Measurements from ENCODE around the gene POLK.
"Not testable (repeated sequence)": the region's sequence is repeated elsewhere in the genome, so short reads cannot be mapped to it uniquely, and the experiment has no call there.

The POLK gene

DNA sequence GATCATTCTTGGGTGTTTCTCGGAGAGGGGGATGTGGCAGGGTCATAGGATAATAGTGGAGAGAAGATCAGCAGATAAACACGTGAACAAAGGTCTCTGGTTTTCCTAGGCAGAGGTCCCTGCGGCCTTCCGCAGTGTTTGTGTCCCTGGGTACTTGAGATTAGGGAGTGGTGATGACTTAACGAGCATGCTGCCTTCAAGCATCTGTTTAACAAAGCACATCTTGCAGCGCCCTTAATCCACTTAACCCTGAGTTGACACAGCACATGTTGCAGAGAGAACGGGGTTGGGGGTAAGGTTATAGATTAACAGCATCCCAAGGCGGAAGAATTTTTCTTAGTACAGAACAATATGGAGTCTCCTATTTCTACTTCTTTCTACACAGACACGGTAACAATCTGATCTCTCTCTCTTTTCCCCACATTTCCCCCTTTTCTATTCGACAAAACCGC is 99.2 kb downstream of the POLK start:
- DNase-seq (ENCODE audit: low spot score): not testable (repeated sequence)

DNA sequence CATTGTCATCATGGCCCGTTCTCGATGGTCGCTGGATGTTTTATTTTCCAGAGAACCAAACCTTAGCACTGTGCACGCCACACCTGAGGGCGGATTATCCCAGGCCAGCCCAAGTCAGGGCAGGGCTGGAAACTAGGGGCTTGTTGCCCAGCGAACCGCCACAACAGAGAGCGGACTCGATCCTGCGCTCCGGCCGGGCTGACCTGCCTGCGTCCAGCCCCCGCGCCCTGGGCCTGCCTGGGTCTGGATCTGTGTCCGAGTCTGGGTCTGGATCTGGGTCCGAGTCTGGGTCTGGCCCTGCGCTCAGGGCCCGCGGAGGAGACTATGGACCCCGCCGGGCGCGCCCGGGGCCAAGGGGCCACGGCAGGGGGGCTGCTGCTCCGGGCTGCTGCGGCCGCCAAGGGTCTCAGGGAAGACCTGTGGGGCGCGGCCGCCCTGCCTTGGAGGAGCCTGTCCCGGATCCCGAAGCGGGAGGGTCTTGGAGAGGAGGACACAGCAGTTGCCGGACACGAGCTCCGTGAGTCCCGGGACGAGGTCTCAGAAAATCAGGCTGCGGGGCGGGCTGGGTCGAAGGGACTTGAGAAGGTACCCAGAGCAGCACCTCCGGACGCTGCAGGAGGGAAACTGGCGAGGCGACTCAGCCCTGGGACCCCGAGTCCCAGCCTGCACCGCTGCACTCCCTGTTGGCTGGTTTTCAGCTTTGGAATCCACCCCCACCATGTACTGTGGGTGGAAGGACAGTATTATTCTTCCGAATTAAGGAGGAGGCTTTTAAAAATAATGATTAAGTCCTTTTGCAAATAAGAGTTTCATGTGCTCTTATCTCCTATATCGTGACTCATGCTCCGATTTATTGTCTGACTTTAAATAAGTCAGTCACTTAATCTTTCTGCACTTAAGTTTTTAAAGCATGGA is 99.9 kb downstream of the POLK start, which contains the start of gene ANKDD1B:
ANKDD1B (plus strand) TSS at position 143 of the 915 bp plus-strand sequence; CDS start at position 325, 182 bp downstream.
- no peak for DNase-seq (ENCODE audit: low spot score)

DNA sequence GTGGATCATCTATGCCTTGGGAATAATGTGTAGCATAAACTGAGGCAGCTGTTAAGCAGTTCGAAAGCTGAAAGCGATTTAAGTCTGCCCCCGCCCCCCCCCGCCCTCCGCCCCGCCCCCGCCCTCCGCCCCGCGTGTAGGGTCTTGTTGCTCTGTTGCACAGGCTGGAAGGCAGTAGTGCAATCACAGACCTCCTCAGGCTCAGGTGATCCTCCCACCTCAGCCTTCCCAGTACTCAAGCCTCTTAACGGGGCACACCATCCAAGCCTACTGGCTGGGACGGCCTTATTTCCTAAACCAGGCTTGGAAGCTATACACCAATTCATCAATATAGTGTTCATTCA is 100.5 kb downstream of the POLK start:
- DNase-seq (ENCODE audit: low spot score): no peak

DNA sequence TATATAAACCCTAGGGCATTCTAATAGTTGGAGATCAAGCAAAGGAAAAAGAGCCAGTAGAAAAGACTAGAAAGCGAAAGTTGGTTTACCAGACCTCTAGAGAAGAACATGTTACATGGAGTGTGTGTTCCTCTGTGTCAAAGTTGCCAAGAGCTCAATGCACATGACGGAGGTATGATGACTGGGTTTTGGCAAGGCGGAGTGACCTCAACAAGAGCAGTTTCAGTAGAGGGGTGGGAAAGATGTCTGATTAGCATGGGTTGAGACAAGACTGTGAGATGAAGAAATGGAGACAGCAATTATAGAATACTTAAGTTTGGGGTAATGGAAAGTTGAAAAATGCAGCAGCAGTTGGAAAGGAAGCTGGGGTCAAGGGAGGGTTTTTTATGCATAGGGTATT is 101.2 kb downstream of the POLK start:
- no peak for DNase-seq (ENCODE audit: low spot score)

DNA sequence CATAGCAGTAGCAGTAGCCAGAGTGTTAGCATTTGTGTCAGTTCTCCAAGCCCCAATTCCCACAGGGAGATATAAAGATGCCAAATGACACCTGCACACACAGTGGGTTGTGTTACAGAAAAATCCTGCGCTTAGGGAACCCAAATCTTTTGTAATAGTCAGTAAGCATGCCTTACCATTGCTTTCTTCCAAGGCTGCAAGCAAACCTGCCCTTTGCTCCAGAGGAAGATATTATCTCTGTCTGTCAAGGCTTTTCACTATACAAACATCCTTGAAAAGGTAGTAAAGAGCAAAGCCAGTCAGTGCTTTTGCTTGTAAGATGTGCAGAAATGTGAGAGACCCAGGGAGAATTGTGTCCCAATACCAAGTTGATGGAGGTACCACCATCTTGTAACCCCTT is 102.5 kb downstream of the POLK start:
- DNase-seq (ENCODE audit: low spot score): no peak

DNA sequence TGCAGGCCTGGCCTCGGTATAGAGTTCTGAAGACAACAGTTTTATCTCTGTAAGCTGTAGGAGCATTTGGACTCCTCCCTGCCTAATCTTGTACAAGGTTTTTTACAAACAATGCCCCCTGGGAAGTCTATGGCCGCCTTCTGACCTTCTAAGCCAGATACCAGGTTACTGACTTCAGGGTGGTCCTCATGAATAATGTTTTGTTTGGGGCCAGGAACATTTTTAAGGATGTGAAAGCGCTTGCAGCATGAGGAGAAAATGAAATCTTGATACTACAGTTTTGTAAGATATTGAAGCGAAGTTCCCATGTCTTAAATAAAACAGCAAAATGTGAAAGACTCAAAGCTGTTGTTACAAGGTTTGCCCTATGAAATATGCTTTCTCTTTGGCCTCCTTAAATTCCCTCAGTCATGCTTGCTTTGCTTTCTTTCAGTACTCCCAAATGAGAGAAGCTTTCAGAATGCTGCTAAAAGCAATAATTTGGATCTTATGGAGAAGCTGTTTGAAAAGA is 104.7 kb downstream of the POLK start:
- no peak for DNase-seq (ENCODE audit: low spot score)

DNA sequence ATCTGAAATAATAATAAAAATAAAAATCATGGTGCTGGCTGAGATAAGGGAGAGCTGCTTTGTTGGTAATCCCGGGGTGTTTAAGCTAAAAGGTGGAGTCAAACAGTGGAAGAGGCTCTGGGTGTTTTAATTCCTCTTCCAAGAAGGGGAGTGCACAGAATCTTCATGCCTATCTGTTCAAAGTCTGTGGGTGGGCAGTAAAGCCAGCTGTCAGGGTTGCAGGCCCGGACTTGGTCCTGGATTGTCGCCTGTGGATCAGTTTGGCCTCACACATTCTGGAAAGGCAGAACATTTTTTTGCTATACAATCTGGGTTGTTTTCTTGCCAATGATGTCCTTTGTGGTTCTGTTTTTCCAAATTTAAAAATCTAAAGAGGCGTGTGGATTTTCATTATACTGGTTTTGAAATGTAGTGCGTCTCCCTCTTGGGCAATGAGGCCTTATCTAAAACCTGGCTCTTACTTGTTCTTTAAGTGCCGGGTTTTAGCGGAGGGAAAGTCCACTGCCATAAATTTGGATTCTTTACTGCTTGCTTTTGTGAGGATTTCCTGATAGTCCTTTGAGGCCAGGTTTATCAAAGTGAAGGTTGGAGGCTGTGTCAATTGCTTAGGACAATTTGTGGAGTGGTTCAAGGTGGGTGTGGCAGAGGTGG is 105.4 kb downstream of the POLK start:
- DNase-seq (ENCODE audit: low spot score): no peak

DNA sequence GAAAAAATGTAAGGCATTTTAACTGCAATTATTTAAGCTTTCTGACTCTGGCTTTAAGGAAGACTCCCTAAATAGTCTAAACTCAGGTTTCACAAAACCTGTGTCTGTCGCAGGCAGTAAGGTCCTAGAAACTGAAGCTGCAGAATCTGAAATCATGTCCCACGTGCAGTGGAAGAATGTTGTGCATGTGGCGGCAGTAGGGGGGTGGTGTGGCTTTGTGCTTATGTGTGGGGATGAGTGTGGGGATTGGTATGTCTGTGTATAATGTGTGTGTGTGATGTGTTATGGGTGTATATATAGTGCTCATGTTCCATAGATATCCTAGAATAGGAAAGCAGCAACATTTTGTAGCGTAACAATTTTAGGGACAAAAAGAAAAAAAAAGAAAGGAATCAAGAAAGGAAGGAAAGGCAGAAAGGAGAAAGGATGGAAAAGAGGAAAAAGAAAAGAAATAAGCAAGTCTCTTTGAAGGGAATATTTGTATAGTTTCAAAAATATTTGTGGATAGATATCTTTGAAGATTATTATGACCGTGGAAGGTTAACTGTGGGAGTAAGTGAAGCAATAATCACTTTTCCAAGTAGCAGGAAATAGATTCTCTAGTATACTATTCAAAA is 106.2 kb downstream of the POLK start:
- no peak for DNase-seq (ENCODE audit: low spot score)

DNA sequence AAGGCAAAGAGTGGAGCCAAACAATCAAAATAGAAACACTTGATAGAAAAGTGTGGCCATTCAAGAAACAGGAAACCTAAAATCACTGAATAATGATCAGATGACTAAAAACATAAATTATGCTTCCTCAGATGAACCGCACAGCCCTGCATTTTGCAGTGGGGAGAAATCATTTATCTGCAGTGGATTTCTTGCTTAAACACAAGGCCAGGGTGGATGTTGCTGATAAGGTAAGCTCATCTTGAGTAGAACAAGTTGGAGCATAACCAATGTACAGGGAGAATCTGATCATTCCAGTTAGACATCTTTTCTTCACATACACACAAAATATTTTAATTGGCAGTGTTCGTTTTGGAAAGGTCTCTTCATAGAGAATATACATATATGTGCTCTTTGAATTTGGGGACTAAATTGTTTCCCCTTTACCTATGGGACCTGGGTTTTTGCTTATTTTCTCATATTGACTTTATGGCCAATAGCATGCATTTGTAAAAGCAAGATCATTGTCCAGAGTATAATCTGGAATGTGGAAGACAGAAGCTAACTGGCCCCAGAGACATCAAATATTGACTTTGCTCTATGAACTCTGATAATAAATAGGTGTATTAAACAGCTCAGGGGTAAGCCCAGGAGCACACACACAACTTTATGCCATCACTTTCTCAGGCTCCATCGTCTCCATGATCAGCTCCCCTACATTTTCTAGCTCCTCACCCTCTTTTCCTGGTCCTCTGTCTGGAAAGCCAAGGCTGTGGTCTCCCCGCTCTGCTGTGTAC is 108.7 kb downstream of the POLK start:
- no peak for DNase-seq (ENCODE audit: low spot score)

DNA sequence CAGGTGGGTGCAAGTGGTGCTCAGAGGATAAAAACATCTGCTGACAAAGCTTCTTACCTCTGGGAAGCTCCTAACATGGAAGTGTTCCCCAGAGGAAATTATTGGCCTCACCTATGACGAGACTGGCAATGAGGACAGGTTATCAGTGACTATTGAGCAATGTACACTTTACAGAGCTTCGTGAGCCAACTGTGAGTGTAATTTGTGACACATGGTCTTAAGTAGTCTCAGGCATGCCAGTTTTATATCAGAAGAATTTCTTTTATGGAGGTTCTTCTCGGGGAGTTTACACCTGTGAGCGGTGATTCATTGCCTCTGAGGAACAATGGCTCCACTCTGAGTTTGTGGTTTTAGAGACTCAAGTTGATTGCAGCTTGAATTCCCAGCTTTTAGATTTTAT is 110.9 kb downstream of the POLK start:
- no peak for DNase-seq (ENCODE audit: low spot score)

DNA sequence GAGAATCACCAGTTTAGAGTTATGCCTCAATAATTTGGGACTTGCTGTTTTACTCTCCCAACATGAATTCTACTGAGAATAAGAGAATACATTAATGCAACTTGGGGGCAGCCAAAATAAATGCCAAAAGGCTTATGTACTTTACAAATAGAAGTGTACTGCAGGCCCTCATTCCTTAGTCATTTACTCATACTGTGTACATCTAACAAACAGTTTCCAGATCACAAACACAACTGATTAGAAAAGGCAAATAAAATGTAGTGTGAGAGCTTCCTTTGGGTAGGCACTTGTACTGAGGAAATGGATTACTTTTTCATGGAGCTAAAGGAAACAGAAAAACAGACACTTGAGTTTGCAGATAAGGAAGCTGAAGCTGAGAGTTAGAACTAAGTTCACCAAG is 112.2 kb downstream of the POLK start:
- DNase-seq (ENCODE audit: low spot score): no peak

DNA sequence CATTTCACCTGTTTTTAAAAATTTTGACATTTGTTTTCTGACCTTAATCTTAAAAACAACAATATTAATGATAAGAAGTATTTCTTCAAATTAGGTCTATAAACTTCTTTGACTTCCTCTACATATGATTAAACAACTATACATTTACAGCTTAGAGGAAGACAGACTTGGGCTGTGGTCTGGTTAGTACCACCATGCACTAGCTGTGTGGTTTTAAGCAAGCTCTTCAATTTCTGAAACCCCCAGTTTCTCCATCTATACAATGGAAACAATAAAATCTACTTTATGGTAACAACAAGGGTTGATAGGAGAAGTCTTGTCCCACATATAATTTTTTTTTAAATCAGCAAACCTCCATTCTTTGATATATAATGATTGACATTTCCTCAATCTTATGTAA is 115.3 kb downstream of the POLK start:
- DNase-seq (ENCODE audit: low spot score): no peak

DNA sequence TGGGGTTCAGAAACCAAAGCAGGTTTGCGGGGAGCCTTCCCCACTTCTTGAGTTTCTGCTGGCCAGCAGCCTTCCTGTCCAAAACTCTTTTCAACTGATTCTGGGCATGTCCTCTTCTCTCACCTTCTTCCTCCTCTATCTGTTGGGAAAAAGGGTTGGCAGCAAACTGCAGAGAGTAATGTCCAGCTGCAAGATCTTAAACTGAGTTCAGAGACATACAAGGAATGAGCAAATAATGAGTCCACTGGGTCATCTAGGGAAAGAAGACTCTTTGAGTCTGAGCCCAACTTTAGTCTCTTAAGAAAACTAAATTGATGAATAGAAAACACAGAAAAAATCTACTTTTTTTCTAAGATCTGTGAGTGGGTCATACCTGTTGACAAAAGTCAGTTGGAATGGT is 116.1 kb downstream of the POLK start:
- no peak for DNase-seq (ENCODE audit: low spot score)

DNA sequence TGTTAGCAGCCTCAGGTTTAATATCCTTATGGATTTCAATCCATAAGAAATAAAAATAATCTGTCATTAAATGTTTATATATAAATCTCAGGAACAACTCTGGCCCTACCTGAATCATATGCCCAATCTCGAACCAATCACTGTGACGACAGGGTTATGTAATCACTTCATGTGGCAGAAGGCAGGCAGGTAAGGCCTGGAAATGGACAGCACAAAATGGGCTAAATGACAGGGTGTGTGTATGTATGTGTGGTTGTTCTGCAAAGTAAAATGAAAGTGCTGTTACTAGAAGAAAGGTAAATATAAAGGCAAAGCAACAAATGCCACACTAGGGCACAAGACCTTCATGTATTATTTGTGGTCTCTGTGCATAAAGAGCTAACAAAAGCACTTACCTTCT is 119.2 kb downstream of the POLK start:
- no peak for DNase-seq (ENCODE audit: low spot score)

DNA sequence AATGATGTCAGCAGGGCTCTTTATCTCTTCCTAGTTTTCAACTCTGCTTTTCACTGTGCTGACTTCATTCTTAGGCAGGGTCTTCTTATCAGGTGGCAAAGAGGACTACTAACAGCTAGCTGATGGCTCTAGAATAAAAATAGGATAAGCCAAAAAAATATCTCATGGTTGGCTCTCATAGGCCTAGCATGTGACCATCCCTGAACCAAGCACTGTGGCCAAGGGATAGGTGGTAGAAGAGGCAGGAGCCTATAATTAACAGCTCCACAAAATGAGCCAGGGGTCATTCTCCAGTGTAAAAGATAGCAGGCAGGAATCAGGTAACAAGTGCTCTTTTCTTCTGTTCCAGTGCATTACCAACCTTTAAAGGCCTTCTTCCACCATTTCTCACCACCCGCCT is 120.6 kb downstream of the POLK start:
- no peak for DNase-seq (ENCODE audit: low spot score)

DNA sequence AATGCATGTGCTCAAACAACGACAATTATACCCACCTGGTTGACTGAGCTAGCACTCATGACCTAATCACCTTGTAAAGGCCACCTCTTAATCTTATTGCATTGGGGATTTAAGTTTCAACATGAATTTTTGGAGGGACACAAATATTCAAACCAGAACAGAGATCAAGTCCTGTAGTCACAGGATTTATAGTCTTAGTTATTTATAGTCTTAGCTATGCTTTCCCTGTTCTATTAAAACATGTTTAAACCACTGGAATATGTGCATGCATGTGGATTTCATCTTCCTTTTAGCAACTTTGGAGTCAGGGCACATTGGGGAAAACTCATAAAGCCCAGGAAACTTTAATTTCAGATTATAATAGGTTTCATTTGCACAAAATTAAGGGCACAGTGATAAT is 126.3 kb downstream of the POLK start:
- no peak for DNase-seq (ENCODE audit: low spot score)

DNA sequence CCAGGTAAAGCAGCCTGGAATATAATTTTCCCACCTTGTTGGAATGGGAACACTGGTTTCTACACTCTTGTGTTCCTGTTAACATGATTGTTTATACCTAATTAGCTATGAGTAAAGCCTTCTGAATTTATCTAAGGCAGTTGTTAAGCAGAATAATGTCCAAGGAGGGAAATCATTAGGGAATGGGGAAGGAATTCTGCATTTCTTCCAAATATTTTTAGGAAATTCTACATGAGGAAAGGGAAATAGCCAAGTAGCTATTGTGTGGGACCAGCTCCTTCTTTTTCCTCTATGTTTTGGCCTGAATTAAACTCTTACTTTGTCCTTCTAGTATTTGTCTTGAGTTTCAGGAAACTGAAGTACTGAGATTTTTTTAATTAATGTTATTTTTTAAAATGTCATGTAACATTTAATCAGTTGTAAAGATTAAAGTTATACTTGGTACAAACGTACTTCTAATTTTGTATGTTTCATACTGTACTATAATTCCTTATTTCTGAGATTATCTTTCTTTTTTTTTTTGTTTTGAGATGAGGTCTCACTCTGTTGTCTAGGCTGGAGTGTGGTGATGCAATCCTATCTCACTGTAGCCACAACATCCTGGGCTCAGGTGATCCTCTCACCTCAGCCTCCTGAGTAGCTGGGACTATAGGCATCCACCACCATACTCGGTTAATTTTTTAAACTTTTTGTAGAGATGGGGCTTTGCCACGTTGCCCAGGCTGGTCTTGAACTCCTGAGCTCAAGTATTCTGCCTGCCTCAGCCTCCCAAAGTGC is 128.0 kb downstream of the POLK start:
- no peak for DNase-seq (ENCODE audit: low spot score)

DNA sequence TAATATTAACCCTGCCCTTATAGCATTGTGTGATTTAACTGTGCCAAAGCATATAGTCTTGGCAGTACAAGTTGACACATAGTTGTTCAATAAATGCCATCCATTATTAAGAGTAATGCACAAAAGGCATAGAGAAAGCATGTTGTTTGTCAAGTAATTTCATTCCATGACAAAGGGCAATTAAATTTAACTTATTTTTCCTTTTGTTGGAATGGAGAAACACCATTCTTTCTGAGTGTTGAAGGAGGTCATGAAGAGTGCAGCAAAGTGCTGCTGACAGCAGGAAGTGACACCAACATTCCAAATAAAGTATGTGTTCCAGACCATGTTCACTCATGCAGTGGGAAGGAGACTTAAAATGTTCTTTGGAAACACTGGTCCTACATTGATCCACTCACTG is 128.7 kb downstream of the POLK start:
- DNase-seq (ENCODE audit: low spot score): no peak

DNA sequence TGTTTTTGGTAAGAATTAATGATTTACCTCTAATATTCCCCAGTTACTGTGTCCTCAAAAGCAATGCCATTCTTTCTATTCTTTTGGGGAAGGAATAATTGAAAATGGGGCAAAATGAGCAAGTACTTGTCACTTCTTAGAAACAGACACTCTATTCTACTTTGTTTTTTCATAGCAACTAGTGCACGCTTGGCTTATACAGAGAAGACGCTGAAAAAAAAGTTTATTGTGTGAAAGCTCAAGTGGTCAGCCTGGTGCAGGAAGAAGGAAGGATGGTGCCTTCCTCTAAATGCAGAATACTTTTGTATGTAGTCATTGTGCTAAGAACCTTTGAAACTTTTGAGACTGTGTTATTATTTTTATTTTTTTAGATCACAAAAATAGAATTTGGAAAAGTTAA is 129.1 kb downstream of the POLK start:
- DNase-seq (ENCODE audit: low spot score): no peak

DNA sequence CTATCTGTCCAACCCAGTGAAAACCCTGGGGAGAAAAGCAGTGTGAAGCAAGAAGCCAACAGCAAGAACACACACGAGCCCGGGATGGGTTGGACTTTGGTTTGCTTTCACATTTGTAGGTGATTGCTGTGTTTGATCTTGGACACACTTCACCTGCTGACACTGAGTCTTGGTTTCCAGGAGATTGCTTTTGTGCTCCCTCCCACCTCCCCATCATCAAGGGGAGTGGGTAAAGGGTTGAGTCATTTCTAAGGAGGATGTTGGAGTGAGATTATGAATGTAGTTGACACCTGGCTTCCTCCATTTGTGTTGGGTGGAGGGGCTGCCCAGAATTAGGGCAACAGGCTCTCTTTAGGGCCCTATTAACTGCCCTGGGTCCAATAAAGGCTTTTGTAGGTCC is 137.0 kb downstream of the POLK start:
- no peak for DNase-seq (ENCODE audit: low spot score)
